HG02973 (cell line): ENCODE results near the gene STXBP1.

ENCODE experiments used
- ATAC-seq: cut with Tn5 transposase; IDR thresholded peaks from one replicate; pipeline ENCODE4 v1.9.1; 2021; ENCODE audit warnings: moderate library complexity; ENCODE audit not compliant: unreplicated experiment

Gene STXBP1

GRCh38 chr9:127651697-127652610 is 39.9 kb downstream of the STXBP1 start:
- ATAC-seq, result no peak

- ATAC-seq, result no peak
Measured at GRCh38 chr9:127652733-127653132, 40.7 kb downstream of the STXBP1 start.

DNA sequence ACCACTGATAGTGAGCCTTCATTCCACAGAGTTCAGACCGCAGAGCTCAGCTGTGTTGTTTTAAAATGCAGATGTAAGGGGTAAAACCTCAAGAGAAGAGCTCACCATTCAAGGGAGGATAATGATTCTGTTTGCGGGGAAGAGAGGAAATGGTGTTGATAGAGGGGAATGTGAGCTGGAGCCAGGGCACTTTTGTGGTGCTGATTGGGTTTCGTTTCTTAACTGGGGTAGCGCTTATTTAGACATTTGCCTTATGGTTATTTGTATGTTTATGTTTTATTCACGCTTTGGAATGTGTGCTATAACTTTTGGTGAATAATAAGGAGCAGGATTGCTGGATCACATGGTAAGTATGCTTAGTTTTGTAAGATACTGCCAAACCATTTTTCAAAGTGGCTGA is 42.5 kb downstream of the STXBP1 start:
- no peak for ATAC-seq

DNA sequence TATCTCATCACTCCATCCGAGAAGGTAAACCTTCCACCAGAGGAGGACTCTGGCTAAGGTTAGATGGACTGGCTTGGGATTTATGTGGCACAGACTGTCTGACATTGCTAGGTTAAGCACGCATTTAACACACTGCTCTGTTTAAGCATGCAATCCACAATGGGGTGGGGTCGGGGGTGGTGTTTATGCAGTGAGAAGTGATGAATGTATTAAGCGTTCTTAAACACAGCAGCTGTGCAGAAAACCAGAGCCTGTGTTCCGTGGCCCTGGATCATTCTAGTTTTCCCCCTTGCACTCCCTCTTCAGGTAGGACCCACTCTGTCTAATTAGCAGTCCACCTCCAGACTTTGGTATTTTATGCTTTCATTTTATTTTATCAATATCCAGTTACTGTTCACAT is 46.4 kb downstream of the STXBP1 start:
- no peak for ATAC-seq

DNA sequence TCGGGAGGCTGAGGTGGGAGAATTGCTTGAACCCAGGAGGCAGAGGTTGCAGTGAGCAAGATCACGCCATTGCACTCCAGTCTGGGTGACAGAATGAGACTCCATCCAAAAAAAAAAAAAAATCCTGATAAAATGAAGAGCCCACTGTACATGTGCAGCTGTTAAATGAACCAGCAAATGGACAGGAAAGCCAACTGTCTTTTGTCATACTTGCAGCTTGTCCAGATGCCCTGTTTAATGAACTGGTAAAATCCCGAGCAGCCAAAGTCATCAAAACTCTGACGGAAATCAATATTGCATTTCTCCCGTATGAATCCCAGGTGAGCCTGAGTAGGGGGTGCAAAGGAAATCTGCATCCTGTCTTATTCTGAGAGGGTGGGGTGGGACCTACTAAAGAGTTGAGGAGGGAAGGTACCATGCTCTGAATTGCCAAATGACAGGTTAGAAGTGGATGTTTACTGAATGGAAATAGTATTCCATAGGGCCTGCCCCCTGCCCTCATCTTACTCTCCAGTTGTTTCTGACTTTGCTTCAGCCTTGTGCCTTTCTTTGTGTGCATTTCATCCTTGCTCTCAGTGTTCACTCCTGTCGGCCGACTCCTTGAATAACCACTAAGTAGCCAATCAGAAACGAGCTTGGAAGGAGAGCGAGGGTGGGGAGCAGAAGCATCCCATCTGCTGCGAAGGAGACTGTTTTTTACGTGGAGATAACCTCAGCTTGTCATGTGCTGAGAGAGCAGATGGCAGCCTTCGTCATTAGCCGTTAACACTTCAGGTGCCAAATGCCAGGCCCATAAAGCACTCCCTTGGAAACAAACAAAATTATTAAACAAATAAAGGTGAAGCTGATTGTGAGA is 49.0 kb downstream of the STXBP1 start:
- ATAC-seq, result no peak

- no peak for ATAC-seq
Measured at GRCh38 chr9:127662617-127663016, 50.5 kb downstream of the STXBP1 start.

DNA sequence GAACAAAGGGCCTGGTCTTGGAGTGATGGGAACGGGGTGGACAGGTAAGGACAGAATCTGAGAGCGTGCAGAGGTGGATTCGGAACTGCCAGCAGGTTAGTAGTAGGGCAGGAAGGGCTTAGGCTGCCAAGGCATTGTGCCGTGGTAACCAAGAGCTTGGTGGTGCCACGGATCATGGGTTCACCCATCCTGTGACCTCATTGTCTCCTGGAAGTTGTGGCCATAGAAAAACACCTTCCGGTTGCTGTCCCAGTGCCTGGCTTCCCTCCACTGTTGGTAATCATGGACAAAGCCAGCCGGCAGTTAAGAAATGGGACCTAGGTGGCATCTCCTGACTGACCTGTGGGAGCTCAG is 52.2 kb downstream of the STXBP1 start:
- no peak for ATAC-seq

GRCh38 chr9:127664678-127665507 is 52.8 kb downstream of the STXBP1 start:
- ATAC-seq, result no peak

DNA sequence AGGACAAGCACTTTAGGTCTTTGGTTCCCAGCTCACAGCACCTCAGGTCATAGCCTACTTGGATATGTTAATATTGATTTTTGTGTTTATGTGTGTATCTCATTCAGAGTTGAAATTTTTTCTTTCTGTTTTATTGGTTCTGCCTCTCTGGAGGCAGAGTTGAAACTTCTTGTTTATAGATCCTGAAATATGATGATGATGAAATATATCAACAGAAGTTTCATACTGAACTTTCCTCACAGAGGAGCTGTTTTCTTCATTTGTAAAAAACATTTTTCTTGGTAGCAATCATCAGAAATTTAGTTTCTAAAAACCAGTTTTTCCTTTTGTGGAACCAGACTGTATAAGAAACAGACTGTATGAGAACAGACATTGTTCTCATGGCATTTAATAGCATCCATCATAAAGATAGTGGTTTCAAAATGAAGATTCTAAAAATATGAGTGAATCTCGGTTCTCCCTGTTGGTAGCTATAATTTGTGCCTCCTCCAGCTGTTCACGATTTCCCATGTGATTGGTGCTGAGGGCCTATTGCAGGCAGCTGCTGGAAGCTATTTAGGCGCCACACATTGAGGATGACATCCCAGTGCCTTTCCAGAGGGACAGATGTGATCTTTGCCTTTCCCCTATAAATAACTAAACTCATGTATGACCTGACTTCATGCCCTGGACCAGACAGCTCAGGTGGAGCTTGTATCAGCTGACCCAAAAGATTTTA is 55.2 kb downstream of the STXBP1 start:
- no peak for ATAC-seq

- ATAC-seq, result no peak
Measured at GRCh38 chr9:127667906-127668305, 55.8 kb downstream of the STXBP1 start.

DNA sequence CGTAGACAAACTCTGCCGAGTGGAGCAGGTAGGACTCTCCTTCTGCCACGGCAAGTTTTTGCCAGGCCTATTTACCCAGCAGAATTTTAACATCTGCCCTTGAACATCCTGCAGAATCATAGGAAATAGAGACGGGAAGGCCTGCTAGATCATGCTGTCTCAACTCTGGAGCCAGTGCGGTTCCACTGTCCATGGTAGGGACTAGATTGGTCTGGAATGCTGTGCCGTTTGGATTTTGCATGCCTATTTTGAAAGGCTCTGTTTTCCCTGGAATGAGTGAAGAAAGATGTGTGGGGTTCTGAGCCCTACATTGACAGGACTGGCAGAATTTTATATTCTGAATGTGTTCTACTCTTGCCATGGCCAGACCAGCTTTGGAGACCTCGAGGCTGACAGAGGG is 61.2 kb downstream of the STXBP1 start:
- no peak for ATAC-seq

DNA sequence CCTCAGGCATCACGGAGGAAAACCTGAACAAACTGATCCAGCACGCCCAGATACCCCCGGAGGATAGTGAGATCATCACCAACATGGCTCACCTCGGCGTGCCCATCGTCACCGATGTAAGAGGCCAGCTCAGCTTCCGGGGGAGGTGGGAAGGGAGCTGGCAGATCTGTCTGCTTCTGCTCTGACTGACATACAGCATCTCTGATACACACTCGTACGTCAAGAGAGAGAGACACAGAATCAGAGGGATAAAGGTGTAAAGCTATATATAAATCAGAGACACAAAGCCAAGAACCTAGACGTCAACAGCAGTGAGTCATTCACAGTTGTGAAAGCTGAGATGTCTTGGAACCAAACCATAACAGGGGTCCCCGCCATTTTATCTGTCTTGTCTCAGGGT is 64.6 kb downstream of the STXBP1 start:
- ATAC-seq, result no peak

GRCh38 chr9:127679506-127679905 is 67.4 kb downstream of the STXBP1 start:
- no peak for ATAC-seq

GRCh38 chr9:127680226-127680625 is 68.1 kb downstream of the STXBP1 start:
- no peak for ATAC-seq

- ATAC-seq, result no peak
Measured at GRCh38 chr9:127680846-127681245, 68.8 kb downstream of the STXBP1 start.

- ATAC-seq, result no peak
Measured at GRCh38 chr9:127682351-127683136, 70.5 kb downstream of the STXBP1 start.

GRCh38 chr9:127683723-127684122 is 71.6 kb downstream of the STXBP1 start:
- no peak for ATAC-seq

GRCh38 chr9:127684576-127684975 is 72.5 kb downstream of the STXBP1 start:
- no peak for ATAC-seq

DNA sequence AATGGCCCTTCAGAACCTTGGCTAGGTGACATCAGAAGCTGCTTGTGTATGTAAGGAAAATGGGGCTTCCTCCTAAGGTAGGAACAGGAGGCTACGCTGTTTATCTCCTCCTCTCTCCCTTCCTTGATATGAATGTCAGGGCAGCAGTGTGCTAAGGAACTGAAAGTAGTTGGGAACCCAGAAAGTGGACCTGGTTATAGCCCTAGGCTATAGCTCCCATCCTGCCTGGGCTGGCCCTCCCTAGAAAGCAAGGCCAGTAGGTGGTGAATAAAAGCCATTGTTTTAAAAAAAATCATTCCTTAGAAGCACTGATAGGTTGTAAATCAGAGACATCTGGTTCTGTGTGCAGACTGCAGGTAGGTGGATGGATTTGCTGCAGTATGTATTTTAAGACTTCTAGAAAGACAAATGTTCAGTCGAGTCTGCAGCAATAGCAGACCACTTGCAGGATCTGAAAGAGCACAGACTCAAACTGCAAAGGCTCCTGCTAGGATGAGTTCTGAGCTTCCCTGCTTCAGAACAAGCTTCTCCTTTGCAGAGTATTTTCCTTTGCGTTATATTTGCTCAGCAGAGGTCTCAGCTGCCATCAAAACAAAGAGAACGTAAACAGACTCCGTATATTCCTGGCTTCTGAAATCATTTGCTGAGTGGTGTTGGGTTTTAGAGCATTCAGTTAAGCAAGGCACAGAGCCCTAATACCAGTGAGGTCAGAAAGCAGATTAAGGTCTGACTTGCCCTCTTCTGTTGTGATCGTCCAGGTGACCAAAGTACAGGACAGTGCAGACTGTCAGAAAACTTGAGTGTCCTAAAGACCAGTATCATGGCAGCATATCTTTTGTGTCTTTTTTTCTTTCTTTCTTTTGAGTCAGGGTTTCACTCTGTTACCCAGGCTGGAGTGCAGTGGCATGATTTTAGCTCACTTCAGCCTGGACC is 74.7 kb downstream of the STXBP1 start:
- no peak for ATAC-seq
